SK-N-SH treated with all-trans-retinoic acid at 6 μM for 48 hours (cell line): ENCODE measurements around the gene LHX2.

ENCODE experiments used
- ATAC-seq: fragments of 200-7000 bp; cut with Tn5 transposase; 3 replicates; pipeline ENCODE4 v1.9.1; 2020; ENCODE audit warnings: mild to moderate bottlenecking, moderate library complexity
- ARNTL ChIP-seq: fragments of 450-650 bp; formaldehyde crosslinking; IDR thresholded peaks from 2 replicates; pipeline ENCODE4 v1.5.0; 2020; ENCODE audit warnings: low read depth, mild to moderate bottlenecking, moderate library complexity, borderline replicate concordance
- BACH2 ChIP-seq: fragments of 250-450 bp; sonication (Bioruptor Pico); IDR thresholded peaks from 2 replicates; pipeline ENCODE4 v1.9.0; 2021; ENCODE audit warnings: mild to moderate bottlenecking, borderline replicate concordance
- CSDC2 ChIP-seq: fragments of 250-450 bp; sonication (Bioruptor Pico); IDR thresholded peaks from 2 replicates; pipeline ENCODE4 v1.5.0; 2020; ENCODE audit warnings: mild to moderate bottlenecking, moderate library complexity
- ESRRG ChIP-seq: fragments of 250-450 bp; sonication (Bioruptor Pico); IDR thresholded peaks from 2 replicates; pipeline ENCODE4 v1.6.1; 2021; ENCODE audit warnings: mild to moderate bottlenecking
- GLIS3 ChIP-seq: fragments of 250-450 bp; sonication (Bioruptor Pico); IDR thresholded peaks from 2 replicates; pipeline ENCODE4 v1.5.0; 2020; ENCODE audit warnings: mild to moderate bottlenecking, moderate library complexity
- ISL1 ChIP-seq: fragments of 250-450 bp; sonication (Bioruptor Pico); IDR thresholded peaks from 2 replicates; pipeline ENCODE4 v2.1.2; 2022; ENCODE audit warnings: mild to moderate bottlenecking, moderate library complexity
- OSR1 ChIP-seq: fragments of 250-450 bp; sonication (Bioruptor Pico); IDR thresholded peaks from 2 replicates; pipeline ENCODE4 v1.8.0; 2022; ENCODE audit warnings: moderate library complexity, mild to moderate bottlenecking, inconsistent platforms
- PPARA ChIP-seq: fragments of 250-450 bp; sonication (Bioruptor Pico); IDR thresholded peaks from 2 replicates; pipeline ENCODE4 v1.5.0; 2020; ENCODE audit warnings: mild to moderate bottlenecking, borderline replicate concordance
- RARB ChIP-seq: fragments of 250-450 bp; sonication (Bioruptor Pico); IDR thresholded peaks from 2 replicates; pipeline ENCODE4 v1.8.0; 2021; ENCODE audit warnings: mild to moderate bottlenecking, moderate library complexity
- SNAI2 ChIP-seq: fragments of 250-450 bp; sonication (Bioruptor Pico); IDR thresholded peaks from 2 replicates; pipeline ENCODE4 v1.5.0; 2020; ENCODE audit warnings: mild to moderate bottlenecking, moderate library complexity
- TCF4 ChIP-seq: fragments of 250-450 bp; sonication (Bioruptor Pico); IDR thresholded peaks from 2 replicates; pipeline ENCODE4 v1.8.0; 2021; ENCODE audit warnings: mild to moderate bottlenecking, moderate library complexity, borderline replicate concordance
- ZC3H10 ChIP-seq: fragments of 250-450 bp; sonication (Bioruptor Pico); IDR thresholded peaks from 2 replicates; pipeline ENCODE4 v1.5.1; 2021; ENCODE audit warnings: mild to moderate bottlenecking, moderate library complexity
- ZFP3 ChIP-seq: fragments of 250-450 bp; sonication (Bioruptor Pico); IDR thresholded peaks from 2 replicates; pipeline ENCODE4 v1.5.0; 2020; ENCODE audit warnings: mild to moderate bottlenecking, moderate library complexity
- ZNF565 ChIP-seq: fragments of 450-650 bp; formaldehyde crosslinking; conservative IDR thresholded peaks from 2 replicates; pipeline ENCODE4 v1.5.0; 2020; ENCODE audit warnings: low read depth, mild to moderate bottlenecking, moderate library complexity
- ZNF8 ChIP-seq: fragments of 450-650 bp; formaldehyde crosslinking; IDR thresholded peaks from 2 replicates; pipeline ENCODE4 v1.5.0; 2020; ENCODE audit warnings: mild to moderate bottlenecking, moderate library complexity
- TF ChIP-seq, protein P1 (sequence below): fragments of 250-450 bp; sonication (Bioruptor Pico); IDR thresholded peaks from 2 replicates; pipeline ENCODE4 v1.8.0; 2020; ENCODE audit warnings: mild to moderate bottlenecking, moderate library complexity, borderline replicate concordance
- TF ChIP-seq, protein P2 (sequence below): fragments of 250-450 bp; sonication (Bioruptor Pico); IDR thresholded peaks from 2 replicates; pipeline ENCODE4 v1.5.1; 2021; ENCODE audit warnings: mild to moderate bottlenecking, moderate library complexity
- TF ChIP-seq, protein P3 (sequence below): fragments of 250-450 bp; sonication (Bioruptor Pico); IDR thresholded peaks from 2 replicates; pipeline ENCODE4 v1.8.0; 2021; ENCODE audit warnings: low read depth, mild to moderate bottlenecking, moderate library complexity, borderline replicate concordance
- TF ChIP-seq, protein P4 (sequence below): fragments of 250-450 bp; sonication (Bioruptor Pico); IDR thresholded peaks from 2 replicates; pipeline ENCODE4 v1.5.1; 2020; ENCODE audit warnings: low read depth, mild to moderate bottlenecking, moderate library complexity
- TF ChIP-seq, protein P5 (sequence below): fragments of 250-450 bp; sonication (Bioruptor Pico); IDR thresholded peaks from 2 replicates; pipeline ENCODE4 v1.5.0; 2020; ENCODE audit warnings: mild to moderate bottlenecking, moderate library complexity

Gene LHX2

DNA sequence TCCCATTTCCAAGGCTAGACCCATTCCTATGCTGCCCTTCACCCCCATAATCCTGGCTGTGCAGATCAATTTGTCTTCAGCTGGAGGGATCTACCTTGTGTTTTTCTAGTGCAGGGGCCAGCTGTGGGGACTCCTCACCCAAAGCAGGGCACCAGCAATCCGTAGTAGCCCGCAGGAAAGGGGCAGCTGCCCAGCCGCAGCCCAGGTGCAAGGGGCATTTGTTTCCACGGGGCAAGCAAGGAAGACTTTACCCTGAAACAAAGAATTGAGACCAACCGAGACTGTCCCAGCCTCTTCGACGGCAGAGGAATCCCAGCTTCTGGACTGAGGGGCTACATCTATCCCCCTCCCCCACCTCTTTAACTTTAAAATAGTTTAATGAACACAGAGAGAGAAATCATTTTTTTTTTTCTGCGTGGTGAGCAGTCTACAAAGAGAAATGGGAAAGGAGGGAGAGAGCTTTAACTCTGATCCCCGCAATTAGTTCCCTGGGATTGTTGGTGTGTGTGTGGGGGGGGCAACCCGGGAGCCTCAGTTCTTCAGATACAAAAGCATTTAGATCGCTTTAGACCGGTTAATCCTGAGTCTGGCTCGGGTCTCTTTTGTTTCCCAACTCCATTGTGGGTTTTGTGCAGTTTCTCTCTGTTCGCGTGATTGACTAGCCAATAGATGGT lies 10.6 kb upstream of the LHX2 start (continued):
- TF ChIP-seq, protein P1, sequence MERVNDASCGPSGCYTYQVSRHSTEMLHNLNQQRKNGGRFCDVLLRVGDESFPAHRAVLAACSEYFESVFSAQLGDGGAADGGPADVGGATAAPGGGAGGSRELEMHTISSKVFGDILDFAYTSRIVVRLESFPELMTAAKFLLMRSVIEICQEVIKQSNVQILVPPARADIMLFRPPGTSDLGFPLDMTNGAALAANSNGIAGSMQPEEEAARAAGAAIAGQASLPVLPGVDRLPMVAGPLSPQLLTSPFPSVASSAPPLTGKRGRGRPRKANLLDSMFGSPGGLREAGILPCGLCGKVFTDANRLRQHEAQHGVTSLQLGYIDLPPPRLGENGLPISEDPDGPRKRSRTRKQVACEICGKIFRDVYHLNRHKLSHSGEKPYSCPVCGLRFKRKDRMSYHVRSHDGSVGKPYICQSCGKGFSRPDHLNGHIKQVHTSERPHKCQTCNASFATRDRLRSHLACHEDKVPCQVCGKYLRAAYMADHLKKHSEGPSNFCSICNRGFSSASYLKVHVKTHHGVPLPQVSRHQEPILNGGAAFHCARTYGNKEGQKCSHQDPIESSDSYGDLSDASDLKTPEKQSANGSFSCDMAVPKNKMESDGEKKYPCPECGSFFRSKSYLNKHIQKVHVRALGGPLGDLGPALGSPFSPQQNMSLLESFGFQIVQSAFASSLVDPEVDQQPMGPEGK: no peak
- TF ChIP-seq OSR1 (CRISPR knock-in tag) (no peak), BACH2 (CRISPR knock-in tag) (no peak), ARNTL (CRISPR knock-in tag) (no peak), PPARA (CRISPR knock-in tag) (no peak), CSDC2 (CRISPR knock-in tag) (no peak), TCF4 (CRISPR knock-in tag) (no peak)

DNA sequence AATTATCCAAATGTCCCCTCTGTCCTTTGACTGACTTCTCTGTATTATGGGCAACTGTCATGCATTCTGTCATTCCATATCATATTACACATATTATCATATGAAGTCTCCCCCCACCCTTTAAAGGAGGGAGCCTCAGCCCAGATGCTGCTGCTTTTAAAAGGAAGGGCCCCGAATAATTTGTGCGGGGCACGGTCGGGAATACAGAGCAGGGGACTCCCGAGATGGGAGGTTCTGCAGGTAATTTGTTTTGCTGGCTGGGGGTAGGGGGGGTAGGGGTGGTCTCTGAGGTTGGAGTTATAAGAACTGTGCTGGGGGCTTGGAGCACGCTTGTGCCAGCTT lies 10.1 kb upstream of the LHX2 start:
- ATAC-seq: no peak
- no peak for TF ChIP-seq ZFP3 (CRISPR knock-in tag)
- TF ChIP-seq, all 23 proteins: peak for 0

DNA sequence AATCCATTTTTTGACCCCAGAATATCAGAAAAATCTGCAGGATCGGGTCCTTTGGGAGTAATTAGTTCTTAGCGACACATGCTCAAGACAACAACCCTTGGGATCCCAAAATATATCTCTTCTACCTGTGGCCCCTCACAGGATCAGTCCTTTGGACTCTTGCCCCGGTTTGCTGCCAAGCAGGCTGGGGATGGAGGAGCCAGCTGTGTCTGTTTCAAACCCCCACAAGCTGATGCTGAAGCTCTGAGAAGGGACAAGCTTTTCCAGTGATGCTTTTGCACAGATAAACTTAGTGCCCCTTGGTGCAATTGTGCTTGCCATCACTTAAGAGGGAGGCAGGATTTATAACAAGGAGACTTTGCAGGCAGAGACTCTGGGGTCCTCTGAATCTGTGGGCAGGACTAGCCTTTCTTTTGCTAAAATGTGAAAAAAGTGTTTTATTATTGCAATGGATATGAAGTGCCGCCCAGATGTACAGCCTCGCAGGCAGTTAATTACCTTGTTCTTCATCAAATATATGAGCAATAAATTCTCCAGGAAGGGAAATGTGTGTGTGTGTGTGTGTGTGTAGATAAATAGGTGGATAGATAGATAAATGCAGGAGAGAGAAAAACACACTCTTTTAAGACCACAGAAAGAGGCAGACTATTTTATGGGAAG lies 9.6 kb upstream of the LHX2 start:
- TF ChIP-seq, protein P1: no peak
- no peak for TF ChIP-seq ISL1
- TF ChIP-seq, protein P2, sequence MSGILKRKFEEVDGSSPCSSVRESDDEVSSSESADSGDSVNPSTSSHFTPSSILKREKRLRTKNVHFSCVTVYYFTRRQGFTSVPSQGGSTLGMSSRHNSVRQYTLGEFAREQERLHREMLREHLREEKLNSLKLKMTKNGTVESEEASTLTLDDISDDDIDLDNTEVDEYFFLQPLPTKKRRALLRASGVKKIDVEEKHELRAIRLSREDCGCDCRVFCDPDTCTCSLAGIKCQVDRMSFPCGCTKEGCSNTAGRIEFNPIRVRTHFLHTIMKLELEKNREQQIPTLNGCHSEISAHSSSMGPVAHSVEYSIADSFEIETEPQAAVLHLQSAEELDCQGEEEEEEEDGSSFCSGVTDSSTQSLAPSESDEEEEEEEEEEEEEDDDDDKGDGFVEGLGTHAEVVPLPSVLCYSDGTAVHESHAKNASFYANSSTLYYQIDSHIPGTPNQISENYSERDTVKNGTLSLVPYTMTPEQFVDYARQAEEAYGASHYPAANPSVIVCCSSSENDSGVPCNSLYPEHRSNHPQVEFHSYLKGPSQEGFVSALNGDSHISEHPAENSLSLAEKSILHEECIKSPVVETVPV (CRISPR knock-in tag): no peak
- TF ChIP-seq PPARA (CRISPR knock-in tag): no peak
- TF ChIP-seq TCF4 (CRISPR knock-in tag): no peak
- TF ChIP-seq ZFP3 (CRISPR knock-in tag): no peak
- TF ChIP-seq ZNF8: no peak
- ATAC-seq: no peak

DNA sequence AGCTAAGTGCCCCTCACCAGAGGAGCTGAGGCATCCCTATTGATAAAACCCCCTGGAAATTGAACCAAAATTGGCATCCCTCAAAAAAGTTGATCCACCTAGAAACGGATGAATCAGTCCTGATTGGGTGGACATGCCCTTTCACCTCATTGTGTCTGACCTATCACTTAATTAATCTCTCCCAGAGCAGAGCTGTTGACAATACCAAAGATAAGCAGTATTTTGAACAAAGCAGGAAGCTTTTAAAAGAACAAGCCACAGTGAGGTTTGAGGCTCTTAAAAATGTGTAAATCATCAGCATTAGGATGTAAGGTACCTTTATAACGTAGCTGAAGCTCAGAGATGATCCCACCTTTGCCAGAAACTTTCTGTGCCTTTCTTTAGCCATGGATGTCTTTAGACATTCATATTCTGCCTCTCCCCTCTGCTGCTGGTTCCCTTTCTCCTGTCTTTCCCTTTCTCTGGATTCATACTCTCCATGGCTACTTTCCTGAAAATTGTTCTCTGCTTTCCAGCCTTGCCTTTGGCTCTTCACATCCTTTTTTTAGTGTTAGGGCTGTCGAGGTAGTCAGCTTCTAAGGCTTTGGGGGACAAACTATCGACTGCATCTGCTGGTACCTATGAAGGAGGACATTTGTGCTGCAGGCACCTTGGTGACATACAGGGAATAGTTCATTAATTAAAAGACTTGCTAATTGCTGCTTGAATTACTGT lies 7.8 kb upstream of the LHX2 start:
- no peak for ATAC-seq
- TF ChIP-seq, protein P3, sequence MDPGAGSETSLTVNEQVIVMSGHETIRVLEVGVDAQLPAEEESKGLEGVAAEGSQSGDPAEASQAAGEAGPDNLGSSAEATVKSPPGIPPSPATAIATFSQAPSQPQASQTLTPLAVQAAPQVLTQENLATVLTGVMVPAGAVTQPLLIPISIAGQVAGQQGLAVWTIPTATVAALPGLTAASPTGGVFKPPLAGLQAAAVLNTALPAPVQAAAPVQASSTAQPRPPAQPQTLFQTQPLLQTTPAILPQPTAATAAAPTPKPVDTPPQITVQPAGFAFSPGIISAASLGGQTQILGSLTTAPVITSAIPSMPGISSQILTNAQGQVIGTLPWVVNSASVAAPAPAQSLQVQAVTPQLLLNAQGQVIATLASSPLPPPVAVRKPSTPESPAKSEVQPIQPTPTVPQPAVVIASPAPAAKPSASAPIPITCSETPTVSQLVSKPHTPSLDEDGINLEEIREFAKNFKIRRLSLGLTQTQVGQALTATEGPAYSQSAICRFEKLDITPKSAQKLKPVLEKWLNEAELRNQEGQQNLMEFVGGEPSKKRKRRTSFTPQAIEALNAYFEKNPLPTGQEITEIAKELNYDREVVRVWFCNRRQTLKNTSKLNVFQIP (CRISPR knock-in tag): no peak
- TF ChIP-seq ESRRG (CRISPR knock-in tag): no peak
- TF ChIP-seq ZFP3 (CRISPR knock-in tag): no peak
- TF ChIP-seq, protein P4, sequence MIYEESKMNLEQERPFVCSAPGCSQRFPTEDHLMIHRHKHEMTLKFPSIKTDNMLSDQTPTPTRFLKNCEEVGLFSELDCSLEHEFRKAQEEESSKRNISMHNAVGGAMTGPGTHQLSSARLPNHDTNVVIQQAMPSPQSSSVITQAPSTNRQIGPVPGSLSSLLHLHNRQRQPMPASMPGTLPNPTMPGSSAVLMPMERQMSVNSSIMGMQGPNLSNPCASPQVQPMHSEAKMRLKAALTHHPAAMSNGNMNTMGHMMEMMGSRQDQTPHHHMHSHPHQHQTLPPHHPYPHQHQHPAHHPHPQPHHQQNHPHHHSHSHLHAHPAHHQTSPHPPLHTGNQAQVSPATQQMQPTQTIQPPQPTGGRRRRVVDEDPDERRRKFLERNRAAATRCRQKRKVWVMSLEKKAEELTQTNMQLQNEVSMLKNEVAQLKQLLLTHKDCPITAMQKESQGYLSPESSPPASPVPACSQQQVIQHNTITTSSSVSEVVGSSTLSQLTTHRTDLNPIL: no peak
- no peak for TF ChIP-seq CSDC2 (CRISPR knock-in tag)
- no peak for TF ChIP-seq OSR1 (CRISPR knock-in tag)
- TF ChIP-seq, protein P1: no peak
- no peak for TF ChIP-seq ZNF8
- TF ChIP-seq GLIS3: no peak
- TF ChIP-seq PPARA (CRISPR knock-in tag): no peak
- TF ChIP-seq RARB (CRISPR knock-in tag): no peak
- TF ChIP-seq ZNF565 (CRISPR knock-in tag): no peak
- no peak for TF ChIP-seq SNAI2 (CRISPR knock-in tag)
- no peak for TF ChIP-seq BACH2 (CRISPR knock-in tag)
- no peak for TF ChIP-seq ARNTL (CRISPR knock-in tag)
- TF ChIP-seq ZC3H10 (CRISPR knock-in tag): no peak
- TF ChIP-seq, protein P5, sequence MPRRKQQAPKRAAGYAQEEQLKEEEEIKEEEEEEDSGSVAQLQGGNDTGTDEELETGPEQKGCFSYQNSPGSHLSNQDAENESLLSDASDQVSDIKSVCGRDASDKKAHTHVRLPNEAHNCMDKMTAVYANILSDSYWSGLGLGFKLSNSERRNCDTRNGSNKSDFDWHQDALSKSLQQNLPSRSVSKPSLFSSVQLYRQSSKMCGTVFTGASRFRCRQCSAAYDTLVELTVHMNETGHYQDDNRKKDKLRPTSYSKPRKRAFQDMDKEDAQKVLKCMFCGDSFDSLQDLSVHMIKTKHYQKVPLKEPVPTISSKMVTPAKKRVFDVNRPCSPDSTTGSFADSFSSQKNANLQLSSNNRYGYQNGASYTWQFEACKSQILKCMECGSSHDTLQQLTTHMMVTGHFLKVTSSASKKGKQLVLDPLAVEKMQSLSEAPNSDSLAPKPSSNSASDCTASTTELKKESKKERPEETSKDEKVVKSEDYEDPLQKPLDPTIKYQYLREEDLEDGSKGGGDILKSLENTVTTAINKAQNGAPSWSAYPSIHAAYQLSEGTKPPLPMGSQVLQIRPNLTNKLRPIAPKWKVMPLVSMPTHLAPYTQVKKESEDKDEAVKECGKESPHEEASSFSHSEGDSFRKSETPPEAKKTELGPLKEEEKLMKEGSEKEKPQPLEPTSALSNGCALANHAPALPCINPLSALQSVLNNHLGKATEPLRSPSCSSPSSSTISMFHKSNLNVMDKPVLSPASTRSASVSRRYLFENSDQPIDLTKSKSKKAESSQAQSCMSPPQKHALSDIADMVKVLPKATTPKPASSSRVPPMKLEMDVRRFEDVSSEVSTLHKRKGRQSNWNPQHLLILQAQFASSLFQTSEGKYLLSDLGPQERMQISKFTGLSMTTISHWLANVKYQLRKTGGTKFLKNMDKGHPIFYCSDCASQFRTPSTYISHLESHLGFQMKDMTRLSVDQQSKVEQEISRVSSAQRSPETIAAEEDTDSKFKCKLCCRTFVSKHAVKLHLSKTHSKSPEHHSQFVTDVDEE: no peak
- no peak for TF ChIP-seq ISL1
